ENCODE data around the gene STK17B. TPM values are rescaled to one million over a fixed set of nuclear protein-coding genes. Genes with fewer than 3 reads are reported as not detected.

STK17B gene
- total RNA-seq, 3 donors from 2014 or later (not counting 1 experiment from before 2014, with no cell fraction given): 295 to 390 (median 380) TPM

DNA sequence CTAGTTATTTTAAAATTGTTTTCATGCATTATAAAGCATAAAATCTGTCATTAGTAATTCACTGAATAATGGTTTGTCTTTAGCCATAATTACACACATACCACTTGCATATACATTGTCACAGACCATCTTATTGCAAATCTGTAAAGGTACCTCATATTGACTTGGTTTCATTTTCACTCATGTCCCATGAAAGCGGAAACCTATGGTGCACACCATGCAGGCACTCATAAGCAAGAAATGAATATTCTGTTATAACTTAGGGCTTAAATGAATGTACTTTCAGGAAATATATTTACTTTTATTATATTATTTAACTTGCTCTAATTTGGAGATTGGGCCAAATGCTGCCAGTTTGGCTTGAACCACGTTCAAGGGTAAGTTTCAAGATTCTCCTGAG, 29.2 kb upstream of the STK17B start:
- Mint-ChIP-seq H3K4me1 (peaks cover 0 to 10% of the 10 kb centered on the region in 2 donors), H3K9me3 (no peaks in the 10 kb centered on the region), H3K4me3 (no peak overlapping the region), H3K36me3 (no peaks in the 10 kb centered on the region), H3K27me3 (ENCODE audit: low read depth in 2 of 2) (no peaks in the 10 kb centered on the region), H3K27ac (no peak overlapping the region)
- intact Hi-C loops (cut with micrococcal nuclease): no loop called here
- peak in 1 of 2 donors; percentile 72 for DNase-seq
- Histone ChIP-seq H3K27me3 (ENCODE audit: control insufficient read depth, insufficient read depth, low read length) (no peaks in the 10 kb centered on the region), H3K4me1 (ENCODE audit: control insufficient read depth, insufficient read depth, low read length) (peaks cover 5% of the 10 kb centered on the region), H3K4me3 (ENCODE audit: low read length) (no peak overlapping the region), H3K36me3 (ENCODE audit: control insufficient read depth, insufficient read depth, low read length) (no peaks in the 10 kb centered on the region), H3K9me3 (ENCODE audit: control insufficient read depth, insufficient read depth, low read length) (no peaks in the 10 kb centered on the region), H3K27ac (ENCODE audit: low read length) (peak overlapping the region; percentile 9)
- peak in 2 of 3 donors; percentile 47 to 72 for ATAC-seq
- WGBS (ENCODE audit: insufficient coverage): 65% methylated on average over 1 of the region's 2 CpGs
- TF ChIP-seq, protein P1, sequence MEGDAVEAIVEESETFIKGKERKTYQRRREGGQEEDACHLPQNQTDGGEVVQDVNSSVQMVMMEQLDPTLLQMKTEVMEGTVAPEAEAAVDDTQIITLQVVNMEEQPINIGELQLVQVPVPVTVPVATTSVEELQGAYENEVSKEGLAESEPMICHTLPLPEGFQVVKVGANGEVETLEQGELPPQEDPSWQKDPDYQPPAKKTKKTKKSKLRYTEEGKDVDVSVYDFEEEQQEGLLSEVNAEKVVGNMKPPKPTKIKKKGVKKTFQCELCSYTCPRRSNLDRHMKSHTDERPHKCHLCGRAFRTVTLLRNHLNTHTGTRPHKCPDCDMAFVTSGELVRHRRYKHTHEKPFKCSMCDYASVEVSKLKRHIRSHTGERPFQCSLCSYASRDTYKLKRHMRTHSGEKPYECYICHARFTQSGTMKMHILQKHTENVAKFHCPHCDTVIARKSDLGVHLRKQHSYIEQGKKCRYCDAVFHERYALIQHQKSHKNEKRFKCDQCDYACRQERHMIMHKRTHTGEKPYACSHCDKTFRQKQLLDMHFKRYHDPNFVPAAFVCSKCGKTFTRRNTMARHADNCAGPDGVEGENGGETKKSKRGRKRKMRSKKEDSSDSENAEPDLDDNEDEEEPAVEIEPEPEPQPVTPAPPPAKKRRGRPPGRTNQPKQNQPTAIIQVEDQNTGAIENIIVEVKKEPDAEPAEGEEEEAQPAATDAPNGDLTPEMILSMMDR (IDR thresholded peaks at IDR 0.05): no peak

DNA sequence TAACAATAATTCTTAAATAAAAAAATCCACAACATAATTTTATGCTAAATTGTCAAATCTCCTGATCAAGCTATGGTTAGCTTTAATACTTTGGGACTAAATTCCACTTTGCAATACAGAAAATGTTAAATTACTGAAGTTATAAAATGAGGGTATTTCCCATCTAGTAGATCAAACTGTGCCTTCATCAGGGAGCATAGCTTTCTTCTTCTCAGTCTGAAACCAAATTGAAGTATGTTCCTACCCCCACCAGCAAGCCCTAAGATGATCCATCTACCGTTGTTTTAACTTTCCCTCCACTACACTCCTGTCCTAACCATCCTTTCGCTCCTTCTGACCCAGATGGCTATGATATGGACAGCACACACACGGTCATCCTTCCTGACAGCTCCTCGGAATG, 24.4 kb upstream of the STK17B start:
- TF ChIP-seq, protein P1 (IDR thresholded peaks at IDR 0.05): no peak
- Mint-ChIP-seq H3K4me3 (no peak overlapping the region), H3K27me3 (ENCODE audit: low read depth in 2 of 2) (no peaks in the 10 kb centered on the region), H3K36me3 (no peaks in the 10 kb centered on the region), H3K27ac (no peak overlapping the region), H3K4me1 (peaks cover 0 to 4% of the 10 kb centered on the region in 2 donors), H3K9me3 (no peaks in the 10 kb centered on the region)
- peak in 1 of 2 donors; percentile 40 for DNase-seq
- Histone ChIP-seq H3K9me3 (ENCODE audit: control insufficient read depth, insufficient read depth, low read length) (no peaks in the 10 kb centered on the region), H3K4me1 (ENCODE audit: control insufficient read depth, insufficient read depth, low read length) (peaks cover under 1% of the 10 kb centered on the region), H3K36me3 (ENCODE audit: control insufficient read depth, insufficient read depth, low read length) (no peaks in the 10 kb centered on the region), H3K4me3 (ENCODE audit: low read length) (no peak overlapping the region), H3K27me3 (ENCODE audit: control insufficient read depth, insufficient read depth, low read length) (no peaks in the 10 kb centered on the region), H3K27ac (ENCODE audit: low read length) (no peak overlapping the region)
- ATAC-seq: no peak
- intact Hi-C loops (cut with micrococcal nuclease): no loop called here
- 96% methylated on average over 4 of the region's 4 CpGs for WGBS (ENCODE audit: insufficient coverage)

DNA sequence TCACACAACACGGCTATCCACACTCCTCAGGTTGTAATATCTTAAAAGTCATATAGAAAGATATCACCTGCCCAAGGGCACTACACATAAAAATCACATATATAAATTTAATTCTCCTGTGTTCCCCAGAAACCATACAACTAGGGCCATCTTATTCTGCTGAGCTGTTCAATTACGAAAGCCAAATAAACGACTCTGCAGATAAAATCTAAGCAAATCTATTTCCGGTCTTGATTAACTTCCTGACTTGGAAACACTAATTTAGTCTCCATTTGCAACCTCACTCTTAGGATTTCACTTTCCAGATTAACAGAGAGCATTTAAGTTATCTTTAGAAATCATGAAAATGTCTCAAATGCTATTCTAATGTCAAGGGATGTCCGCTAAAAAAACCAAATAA, 23.9 kb upstream of the STK17B start:
- Histone ChIP-seq H3K9me3 (ENCODE audit: control insufficient read depth, insufficient read depth, low read length) (no peaks in the 10 kb centered on the region), H3K27ac (ENCODE audit: low read length) (no peak overlapping the region), H3K36me3 (ENCODE audit: control insufficient read depth, insufficient read depth, low read length) (no peaks in the 10 kb centered on the region), H3K27me3 (ENCODE audit: control insufficient read depth, insufficient read depth, low read length) (no peaks in the 10 kb centered on the region), H3K4me1 (ENCODE audit: control insufficient read depth, insufficient read depth, low read length) (no peaks in the 10 kb centered on the region), H3K4me3 (ENCODE audit: low read length) (no peak overlapping the region)
- WGBS (ENCODE audit: insufficient coverage): 46% methylated on average over 4 of the region's 5 CpGs
- Mint-ChIP-seq H3K4me1 (peaks cover 0 to 4% of the 10 kb centered on the region in 2 donors), H3K27ac (no peak overlapping the region), H3K27me3 (ENCODE audit: low read depth in 2 of 2) (no peaks in the 10 kb centered on the region), H3K36me3 (no peaks in the 10 kb centered on the region), H3K4me3 (no peak overlapping the region), H3K9me3 (no peaks in the 10 kb centered on the region)
- TF ChIP-seq, protein P1 (IDR thresholded peaks at IDR 0.05): no peak
- no peak for ATAC-seq
- intact Hi-C loops (cut with micrococcal nuclease): no loop called here
- DNase-seq: no peak

DNA sequence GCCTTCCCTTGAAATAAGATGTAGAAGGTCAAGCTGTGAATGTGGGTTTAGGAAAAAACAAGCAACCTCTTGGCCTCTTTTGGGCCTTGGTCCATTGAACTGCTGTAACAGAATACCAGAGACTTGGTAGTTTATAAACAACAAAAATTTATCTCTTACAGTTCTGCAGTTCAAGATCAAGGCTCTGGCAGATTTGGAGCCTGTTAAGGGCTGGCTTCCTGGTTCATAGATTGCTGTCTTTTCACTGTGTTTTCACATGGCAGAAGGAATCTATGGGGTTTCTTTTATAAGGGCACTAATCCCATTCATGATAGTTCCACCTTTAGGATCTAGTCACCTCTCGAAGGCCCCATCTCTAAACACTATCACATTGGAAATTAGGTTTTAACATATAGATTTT, 20.2 kb upstream of the STK17B start:
- Mint-ChIP-seq H3K9me3 (no peaks in the 10 kb centered on the region), H3K27ac (no peak overlapping the region), H3K4me1 (peaks cover 0 to 5% of the 10 kb centered on the region in 2 donors), H3K36me3 (no peaks in the 10 kb centered on the region), H3K27me3 (ENCODE audit: low read depth in 2 of 2) (no peaks in the 10 kb centered on the region), H3K4me3 (no peak overlapping the region)
- WGBS (ENCODE audit: insufficient coverage): no CpG with 5 or more reads among the region's 1 CpG
- no peaks in the 10 kb centered on the region for H3K36me3 ChIP-seq (ENCODE audit: control insufficient read depth, insufficient read depth, low read length)
- no peaks in the 10 kb centered on the region for H3K27me3 ChIP-seq (ENCODE audit: control insufficient read depth, insufficient read depth, low read length)
- no peaks in the 10 kb centered on the region for H3K4me1 ChIP-seq (ENCODE audit: control insufficient read depth, insufficient read depth, low read length)
- TF ChIP-seq, protein P1 (IDR thresholded peaks at IDR 0.05): no peak
- intact Hi-C loops (cut with micrococcal nuclease): no loop called here
- ATAC-seq (no peak), DNase-seq (no peak)
- H3K4me3 ChIP-seq (ENCODE audit: low read length): no peak overlapping the region
- no peaks in the 10 kb centered on the region for H3K9me3 ChIP-seq (ENCODE audit: control insufficient read depth, insufficient read depth, low read length)
- no peak overlapping the region for H3K27ac ChIP-seq (ENCODE audit: low read length)
